Stimulated activated CD8-positive, alpha-beta memory T cell treated with anti-CD3 and anti-CD28 coated beads, Interleukin-15, amount 100 ng/mL, for 48 hours (primary cell): ENCODE data around the gene ARHGAP9.
"Not testable (repeated sequence)": the region's sequence is repeated elsewhere in the genome, so short reads cannot be mapped to it uniquely, and the experiment has no call there.

Source experiments
- DNase-seq, 2 donors: peaks; one replicate each; pipeline ENCODE4 v3.0.0-alpha.2; 2020; ENCODE audit warnings: low read depth in 2 of 2

The ARHGAP9 gene

DNA sequence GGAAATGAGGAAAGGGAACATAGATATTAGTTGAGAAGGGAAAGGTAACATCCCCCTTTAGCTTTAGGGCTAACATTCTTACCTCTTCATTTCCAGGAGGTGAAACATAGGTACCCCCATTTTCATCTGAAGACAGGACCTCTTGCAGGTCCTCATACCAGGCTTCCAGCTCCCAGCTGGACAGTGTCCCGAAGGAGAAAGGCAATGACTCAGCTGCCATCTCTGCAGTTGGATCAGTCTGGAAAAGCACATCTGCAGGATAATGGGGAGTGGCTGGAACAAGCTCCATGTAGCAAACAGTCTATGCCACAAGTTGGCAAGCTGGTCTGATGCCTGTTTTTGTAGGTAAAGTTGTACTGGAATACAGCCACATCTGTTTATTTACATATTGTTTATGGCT, 37.5 kb upstream of the ARHGAP9 start:
- no peak for DNase-seq

DNA sequence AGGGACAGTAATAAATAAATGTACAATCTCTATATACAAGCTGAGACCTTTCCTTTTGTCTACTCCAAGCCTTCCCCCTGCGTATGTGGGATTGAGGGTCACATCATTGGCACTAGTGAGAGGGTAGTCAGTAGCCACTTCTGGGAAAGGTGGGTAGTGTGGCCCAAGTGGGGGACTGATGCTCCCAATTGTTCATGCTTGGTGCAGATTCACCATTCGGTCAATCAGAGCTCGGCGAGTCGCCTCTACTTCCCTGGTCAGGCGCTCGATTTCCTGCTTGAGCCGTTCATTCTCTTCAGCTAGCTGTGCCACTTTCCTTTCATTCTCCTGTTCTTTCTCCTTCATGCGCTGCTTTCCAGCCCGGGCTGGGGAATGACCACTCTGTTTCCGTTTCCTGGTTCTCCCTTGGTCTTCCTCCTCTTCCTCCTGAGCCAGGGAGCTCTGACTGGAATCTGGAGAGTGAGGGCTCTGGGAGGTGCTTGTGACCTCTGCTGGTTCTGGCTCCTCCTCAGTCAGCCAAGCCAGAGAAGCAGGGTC, 37.0 kb upstream of the ARHGAP9 start:
- no peak for DNase-seq

GRCh38 chr12:57515934-57516541, 36.4 kb upstream of the ARHGAP9 start:
- DNase-seq, result no peak

- DNase-seq, result no peak
These were observed 35.8 kb upstream of the ARHGAP9 start for GRCh38 chr12:57515408-57515933.

- no peak for DNase-seq
These were observed 35.2 kb upstream of the ARHGAP9 start for GRCh38 chr12:57514720-57515407.

DNA sequence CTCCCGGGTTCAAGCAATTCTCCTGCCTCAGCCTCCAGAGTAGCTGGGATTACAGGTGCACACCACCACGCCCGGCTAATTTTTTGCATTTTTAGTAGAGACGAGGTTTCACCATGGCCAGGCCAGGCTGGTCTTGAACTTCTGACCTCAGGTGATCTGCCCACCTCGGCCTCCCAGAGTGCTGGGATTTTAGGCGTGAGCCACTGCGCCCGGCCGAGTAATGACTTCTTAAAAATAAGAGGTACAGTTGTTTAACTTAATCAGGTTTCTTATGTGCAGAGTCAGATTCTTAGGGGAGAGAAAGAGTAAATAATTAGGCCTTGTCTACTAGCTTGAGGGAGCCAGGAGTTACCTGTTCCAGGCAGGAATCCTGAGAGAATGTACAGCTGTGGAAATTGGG, 34.6 kb upstream of the ARHGAP9 start:
- not testable (repeated sequence) for DNase-seq

DNA sequence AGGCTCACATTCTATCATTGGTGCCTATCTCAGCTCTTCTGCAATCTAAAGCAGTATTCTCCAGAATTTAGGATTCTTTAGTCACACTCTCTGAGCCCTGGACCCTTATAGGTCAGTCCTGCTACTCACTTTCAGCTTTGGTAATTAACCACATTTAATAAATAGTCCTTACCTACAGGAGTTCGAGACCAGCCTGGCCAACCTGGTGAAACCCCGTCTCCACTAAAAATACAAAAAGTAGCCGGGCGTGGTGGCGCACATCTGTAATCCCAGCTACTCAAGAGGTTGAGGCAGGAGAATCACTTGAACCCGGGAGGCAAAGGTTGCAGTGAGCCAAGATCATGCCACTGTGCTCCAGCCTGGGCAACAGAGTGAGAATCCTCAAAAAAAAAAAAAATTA, 34.0 kb upstream of the ARHGAP9 start:
- not testable (repeated sequence) for DNase-seq

- DNase-seq, result no peak
These were observed 33.6 kb upstream of the ARHGAP9 start for GRCh38 chr12:57513266-57513665.

- DNase-seq, result no peak
These were observed 33.0 kb upstream of the ARHGAP9 start for GRCh38 chr12:57512665-57513064.

GRCh38 chr12:57511588-57512325, 32.1 kb upstream of the ARHGAP9 start:
- DNase-seq, result no peak

GRCh38 chr12:57511161-57511560, 31.5 kb upstream of the ARHGAP9 start:
- no peak for DNase-seq

DNA sequence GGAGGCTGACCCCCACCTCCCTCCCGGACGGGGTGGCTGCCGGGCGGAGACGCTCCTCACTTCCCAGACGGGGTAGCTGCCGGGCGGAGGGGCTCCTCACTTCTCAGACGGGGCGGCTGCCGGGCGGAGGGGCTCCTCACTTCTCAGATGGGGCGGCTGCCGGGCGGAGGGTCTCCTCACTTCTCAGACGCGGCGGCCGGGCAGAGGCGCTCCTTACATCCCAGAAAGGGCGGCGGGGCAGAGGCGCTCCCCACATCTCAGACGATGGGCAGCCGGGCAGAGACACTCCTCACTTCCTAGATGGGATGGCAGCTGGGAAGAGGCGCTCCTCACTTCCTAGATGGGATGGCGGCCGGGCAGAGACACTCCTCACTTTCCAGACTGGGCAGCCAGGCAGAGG, 28.1 kb upstream of the ARHGAP9 start:
- DNase-seq, result not testable (repeated sequence)

DNA sequence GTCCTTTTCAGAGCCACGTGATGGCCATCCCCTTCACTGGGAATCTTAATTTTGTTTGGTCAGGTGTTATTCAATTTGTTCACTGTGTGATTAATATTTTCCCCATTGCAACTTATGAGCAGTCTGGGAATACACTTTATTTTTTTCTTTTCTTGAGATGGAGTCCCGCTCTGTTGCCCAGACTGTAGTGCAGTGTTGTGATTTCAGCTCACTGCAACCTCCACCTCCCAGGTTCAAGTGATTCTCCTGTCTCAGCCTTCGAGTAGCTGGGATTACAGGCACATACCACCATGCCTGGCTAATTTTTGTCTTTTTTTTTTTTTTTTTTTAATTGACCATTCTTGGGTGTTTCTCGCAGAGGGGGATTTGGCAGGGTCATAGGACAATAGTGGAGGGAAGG, 26.9 kb upstream of the ARHGAP9 start:
- not testable (repeated sequence) for DNase-seq

GRCh38 chr12:57502311-57502969, 22.8 kb upstream of the ARHGAP9 start:
- DNase-seq, result not testable (repeated sequence)

- no peak for DNase-seq
These were observed 20.5 kb upstream of the ARHGAP9 start for GRCh38 chr12:57500213-57500612.

GRCh38 chr12:57498571-57498970, 18.9 kb upstream of the ARHGAP9 start:
- DNase-seq, result no peak

DNA sequence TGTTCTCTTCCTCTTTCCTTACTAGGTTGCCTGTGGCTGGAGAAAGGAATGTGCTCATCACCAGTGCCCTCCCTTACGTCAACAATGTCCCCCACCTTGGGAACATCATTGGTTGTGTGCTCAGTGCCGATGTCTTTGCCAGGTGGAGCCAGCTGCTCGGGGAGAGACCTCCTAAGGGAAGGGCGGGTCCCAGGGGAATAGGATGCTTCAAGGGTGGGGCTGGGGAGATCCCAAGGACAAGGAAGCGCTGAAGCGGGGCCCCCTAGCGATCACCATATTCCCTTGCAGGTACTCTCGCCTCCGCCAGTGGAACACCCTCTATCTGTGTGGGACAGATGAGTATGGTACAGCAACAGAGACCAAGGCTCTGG, 18.5 kb upstream of the ARHGAP9 start:
- no peak for DNase-seq

- no peak for DNase-seq
These were observed 17.8 kb upstream of the ARHGAP9 start for GRCh38 chr12:57497223-57498131.

GRCh38 chr12:57496822-57497221, 17.2 kb upstream of the ARHGAP9 start:
- no peak for DNase-seq

GRCh38 chr12:57495051-57495701, 15.5 kb upstream of the ARHGAP9 start:
- DNase-seq, result not testable (repeated sequence)
